PFSK-1 (cell line): ENCODE results near the gene ATXN1.

Experiments
- FOXP2 ChIP-seq: optimal IDR thresholded peaks from 2 replicates; pipeline ENCODE3; 2011; ENCODE audit warnings: borderline replicate concordance, control low read depth, inconsistent platforms; ENCODE audit not compliant: insufficient read depth; ENCODE audit errors: extremely low read length, extremely low read depth
- POLR2AphosphoS5 ChIP-seq: IDR thresholded peaks from 2 replicates; pipeline ENCODE4 v1.6.1; 2012; ENCODE audit warnings: low read depth, mild to moderate bottlenecking, control low read depth, low read length, moderate library complexity
- SIN3A ChIP-seq: IDR thresholded peaks from 2 replicates; pipeline ENCODE4 v1.6.1; 2012; ENCODE audit warnings: mild to moderate bottlenecking, low read length, moderate library complexity, borderline replicate concordance; ENCODE audit not compliant: insufficient read depth
- TAF1 ChIP-seq: IDR thresholded peaks from 2 replicates; pipeline ENCODE4 v1.6.1; 2012; ENCODE audit warnings: low read length, control low read depth, borderline replicate concordance; ENCODE audit not compliant: insufficient read depth
- TF ChIP-seq, protein P1 (sequence below), 2 experiments: IDR thresholded peaks; 2 replicates each; pipeline versions ENCODE4 v1.6.1 to v1.8.0; 2011 to 2012; ENCODE audit warnings: low read depth in 2 of 2, low read length in 2 of 2, control low read depth in 1 of 2, inconsistent platforms in 1 of 2, mild to moderate bottlenecking in 1 of 2, moderate library complexity in 1 of 2; ENCODE audit not compliant: insufficient read depth in 1 of 2

DNA sequence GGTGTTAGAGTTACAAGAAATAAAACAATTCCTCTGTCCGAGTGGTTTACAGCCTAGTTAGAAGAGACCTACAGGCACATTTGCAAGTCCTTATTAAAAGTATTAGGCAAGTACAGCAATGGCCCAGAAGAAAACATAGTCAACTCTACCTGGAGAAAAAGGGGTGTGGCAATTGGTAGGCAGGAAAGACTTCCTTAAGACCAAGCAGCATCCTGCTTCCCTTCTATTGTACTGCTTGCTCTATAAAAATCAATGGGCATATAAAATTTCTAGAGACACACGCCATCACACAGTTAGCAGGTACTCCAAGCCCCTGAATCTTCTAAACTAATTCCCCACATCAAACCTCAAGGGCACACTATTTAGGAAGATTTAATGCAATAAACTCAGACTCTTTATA, 185.6 kb downstream of the ATXN1 start:
- no peak for TF ChIP-seq SIN3A
- no peak for TF ChIP-seq POLR2AphosphoS5
- TF ChIP-seq, protein P1, sequence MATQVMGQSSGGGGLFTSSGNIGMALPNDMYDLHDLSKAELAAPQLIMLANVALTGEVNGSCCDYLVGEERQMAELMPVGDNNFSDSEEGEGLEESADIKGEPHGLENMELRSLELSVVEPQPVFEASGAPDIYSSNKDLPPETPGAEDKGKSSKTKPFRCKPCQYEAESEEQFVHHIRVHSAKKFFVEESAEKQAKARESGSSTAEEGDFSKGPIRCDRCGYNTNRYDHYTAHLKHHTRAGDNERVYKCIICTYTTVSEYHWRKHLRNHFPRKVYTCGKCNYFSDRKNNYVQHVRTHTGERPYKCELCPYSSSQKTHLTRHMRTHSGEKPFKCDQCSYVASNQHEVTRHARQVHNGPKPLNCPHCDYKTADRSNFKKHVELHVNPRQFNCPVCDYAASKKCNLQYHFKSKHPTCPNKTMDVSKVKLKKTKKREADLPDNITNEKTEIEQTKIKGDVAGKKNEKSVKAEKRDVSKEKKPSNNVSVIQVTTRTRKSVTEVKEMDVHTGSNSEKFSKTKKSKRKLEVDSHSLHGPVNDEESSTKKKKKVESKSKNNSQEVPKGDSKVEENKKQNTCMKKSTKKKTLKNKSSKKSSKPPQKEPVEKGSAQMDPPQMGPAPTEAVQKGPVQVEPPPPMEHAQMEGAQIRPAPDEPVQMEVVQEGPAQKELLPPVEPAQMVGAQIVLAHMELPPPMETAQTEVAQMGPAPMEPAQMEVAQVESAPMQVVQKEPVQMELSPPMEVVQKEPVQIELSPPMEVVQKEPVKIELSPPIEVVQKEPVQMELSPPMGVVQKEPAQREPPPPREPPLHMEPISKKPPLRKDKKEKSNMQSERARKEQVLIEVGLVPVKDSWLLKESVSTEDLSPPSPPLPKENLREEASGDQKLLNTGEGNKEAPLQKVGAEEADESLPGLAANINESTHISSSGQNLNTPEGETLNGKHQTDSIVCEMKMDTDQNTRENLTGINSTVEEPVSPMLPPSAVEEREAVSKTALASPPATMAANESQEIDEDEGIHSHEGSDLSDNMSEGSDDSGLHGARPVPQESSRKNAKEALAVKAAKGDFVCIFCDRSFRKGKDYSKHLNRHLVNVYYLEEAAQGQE (IDR thresholded peaks at IDR 0.05; ENCODE audit: insufficient read depth in 1 of 2, low read depth in 2 of 2, low read length in 2 of 2): no peak
- TF ChIP-seq TAF1: no peak
- no peak for TF ChIP-seq FOXP2
